Epithelial cell of esophagus (primary cell): ENCODE data around the gene UBTF.

Source experiments
- DNase-seq: peaks from one replicate; pipeline ENCODE4 v3.0.0; 2010; ENCODE audit warnings: low read depth
- H3K4me3 ChIP-seq: 2 replicates; pipeline ENCODE4 v1.5.1; 2011; ENCODE audit warnings: mild to moderate bottlenecking, low read length, control low read depth
- CTCF ChIP-seq: IDR thresholded peaks from 2 replicates; pipeline ENCODE4 v1.5.1; 2011; ENCODE audit warnings: low read depth, mild to moderate bottlenecking, low read length, control low read depth, inconsistent platforms; ENCODE audit not compliant: insufficient read depth; ENCODE audit errors: missing control alignments

Gene UBTF

GRCh38 chr17:44214896-44215295 lies 4.6 kb downstream of the UBTF start:
- no peak for TF ChIP-seq CTCF
- H3K4me3 ChIP-seq, result no peak overlapping the region
- DNase-seq, result no peak

GRCh38 chr17:44214230-44214494 lies 5.3 kb downstream of the UBTF start:
- DNase-seq, result no peak
- TF ChIP-seq CTCF, result no peak
- H3K4me3 ChIP-seq, result no peak overlapping the region

GRCh38 chr17:44213403-44214229 lies 5.9 kb downstream of the UBTF start:
- no peak for TF ChIP-seq CTCF
- H3K4me3 ChIP-seq, result no peak overlapping the region
- DNase-seq, result no peak

GRCh38 chr17:44212507-44213402 lies 6.7 kb downstream of the UBTF start:
- no peak overlapping the region for H3K4me3 ChIP-seq
- no peak for TF ChIP-seq CTCF
- DNase-seq, result no peak

DNA sequence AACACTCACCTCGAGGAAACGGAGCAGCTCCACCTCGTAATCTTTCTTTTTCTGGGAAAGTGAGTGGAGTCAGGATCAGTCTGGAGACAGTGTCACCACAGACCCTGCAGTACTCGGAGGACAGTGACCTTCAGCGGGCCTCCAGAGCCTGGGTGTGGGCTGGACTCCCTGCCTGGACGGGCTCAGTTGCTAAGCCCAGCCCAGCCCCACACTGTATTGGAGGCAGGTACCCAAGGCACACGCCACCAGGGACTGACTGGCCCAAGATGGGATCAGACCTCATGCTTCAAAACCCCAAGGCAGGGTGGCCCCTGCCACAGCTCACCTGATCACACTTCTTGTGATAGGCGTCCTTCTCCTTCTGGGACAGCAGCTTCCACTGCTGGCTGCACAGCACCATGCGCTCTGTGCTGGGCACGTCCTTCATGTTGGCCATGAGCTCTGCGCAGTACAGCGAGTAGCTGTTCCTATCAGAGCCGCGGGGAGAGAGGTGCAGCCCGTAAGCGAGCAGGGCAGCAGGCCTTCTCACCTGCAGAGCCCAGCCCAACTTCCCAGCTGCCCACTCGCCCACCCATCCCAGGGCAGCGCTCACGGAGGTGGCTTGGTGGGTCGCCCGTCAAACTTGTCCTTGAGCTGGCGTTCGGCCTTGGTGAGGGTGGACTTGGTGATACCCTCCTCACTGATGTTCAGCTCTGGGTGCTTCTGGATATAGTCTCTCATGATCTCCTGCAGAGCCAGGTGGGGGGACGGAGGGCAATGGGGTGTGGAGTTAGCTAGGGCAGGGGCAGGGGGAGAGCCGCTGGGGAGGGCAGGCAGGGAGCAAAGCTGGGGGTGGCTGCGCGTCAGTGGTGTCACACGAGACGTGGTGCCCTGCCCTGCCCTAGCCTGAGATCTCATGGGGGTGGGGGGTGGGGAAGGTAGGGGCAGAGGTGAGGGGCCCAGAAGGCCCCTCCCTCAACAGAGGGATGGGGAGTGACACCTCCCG lies 7.9 kb downstream of the UBTF start:
- TF ChIP-seq CTCF, result no peak
- no peak for DNase-seq
- no peak overlapping the region for H3K4me3 ChIP-seq

DNA sequence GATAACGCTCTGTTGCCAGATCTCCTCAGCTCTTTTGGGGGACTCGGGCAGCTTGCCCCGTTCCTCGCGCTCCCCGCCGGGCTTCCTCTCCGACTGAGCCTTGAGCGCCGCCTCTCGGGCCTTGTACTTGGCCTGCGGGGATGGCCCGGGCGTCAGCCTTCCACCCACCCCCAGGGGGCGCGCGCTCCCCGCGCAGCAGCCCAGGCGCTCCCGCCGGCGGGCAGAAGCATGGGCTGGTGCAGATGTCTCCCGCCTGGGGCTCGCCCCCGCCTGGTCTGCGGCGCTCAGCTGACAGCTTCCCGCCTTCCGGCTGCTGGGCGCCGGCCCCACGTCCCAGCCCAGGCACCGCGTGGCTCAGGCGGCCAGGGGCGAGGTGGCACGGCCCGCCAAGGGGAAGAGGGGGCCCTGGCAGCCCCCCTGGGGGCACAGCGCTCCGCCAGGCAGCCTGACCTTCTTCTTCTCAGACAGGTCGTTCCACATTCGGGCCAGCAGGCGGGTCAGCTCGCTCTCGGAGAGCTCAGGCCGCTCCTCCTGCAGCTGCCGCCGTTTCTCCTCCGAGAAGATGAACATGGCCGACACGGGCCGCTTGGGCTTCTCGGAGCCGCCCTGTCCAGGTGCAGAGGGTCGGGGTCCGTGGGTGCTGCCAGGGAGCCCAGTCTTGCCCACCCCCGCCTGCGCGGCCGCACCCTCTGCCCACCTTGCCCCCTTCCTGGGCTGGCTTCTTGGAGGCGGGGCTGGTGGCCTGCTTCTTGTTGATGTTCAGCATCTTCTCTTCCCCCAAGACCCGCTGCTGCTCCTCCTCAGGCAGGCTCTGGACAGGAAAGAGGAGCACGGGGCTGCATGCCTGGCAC lies 8.9 kb downstream of the UBTF start:
- no peak overlapping the region for H3K4me3 ChIP-seq
- DNase-seq, result peak; percentile 77
- peak; percentile 63 for TF ChIP-seq CTCF
